Measurements from ENCODE around the gene C11orf68.

DNA sequence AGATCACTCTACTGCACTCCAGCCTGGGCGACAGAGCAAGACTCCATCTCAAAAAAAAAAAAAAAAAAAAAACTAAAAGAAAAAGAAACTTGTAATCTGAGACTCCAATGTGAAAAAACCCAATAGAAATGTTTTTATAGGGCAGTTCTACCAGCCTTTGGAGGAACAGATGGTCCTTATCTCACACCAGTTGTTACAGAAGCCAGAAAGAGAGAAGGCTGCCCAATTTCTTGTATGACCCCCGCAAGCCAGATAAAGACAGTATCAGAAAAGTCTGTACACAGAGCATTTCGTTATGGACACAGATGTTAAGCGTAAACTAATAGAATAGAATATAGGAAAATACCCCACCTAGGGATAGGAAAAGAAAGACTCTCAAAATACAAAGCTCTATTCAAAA, 15.2 kb upstream of the C11orf68 start:
- TF ChIP-seq, protein P1, sequence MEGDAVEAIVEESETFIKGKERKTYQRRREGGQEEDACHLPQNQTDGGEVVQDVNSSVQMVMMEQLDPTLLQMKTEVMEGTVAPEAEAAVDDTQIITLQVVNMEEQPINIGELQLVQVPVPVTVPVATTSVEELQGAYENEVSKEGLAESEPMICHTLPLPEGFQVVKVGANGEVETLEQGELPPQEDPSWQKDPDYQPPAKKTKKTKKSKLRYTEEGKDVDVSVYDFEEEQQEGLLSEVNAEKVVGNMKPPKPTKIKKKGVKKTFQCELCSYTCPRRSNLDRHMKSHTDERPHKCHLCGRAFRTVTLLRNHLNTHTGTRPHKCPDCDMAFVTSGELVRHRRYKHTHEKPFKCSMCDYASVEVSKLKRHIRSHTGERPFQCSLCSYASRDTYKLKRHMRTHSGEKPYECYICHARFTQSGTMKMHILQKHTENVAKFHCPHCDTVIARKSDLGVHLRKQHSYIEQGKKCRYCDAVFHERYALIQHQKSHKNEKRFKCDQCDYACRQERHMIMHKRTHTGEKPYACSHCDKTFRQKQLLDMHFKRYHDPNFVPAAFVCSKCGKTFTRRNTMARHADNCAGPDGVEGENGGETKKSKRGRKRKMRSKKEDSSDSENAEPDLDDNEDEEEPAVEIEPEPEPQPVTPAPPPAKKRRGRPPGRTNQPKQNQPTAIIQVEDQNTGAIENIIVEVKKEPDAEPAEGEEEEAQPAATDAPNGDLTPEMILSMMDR (IDR thresholded peaks at IDR 0.05), result no peak
- TF ChIP-seq, protein P2, sequence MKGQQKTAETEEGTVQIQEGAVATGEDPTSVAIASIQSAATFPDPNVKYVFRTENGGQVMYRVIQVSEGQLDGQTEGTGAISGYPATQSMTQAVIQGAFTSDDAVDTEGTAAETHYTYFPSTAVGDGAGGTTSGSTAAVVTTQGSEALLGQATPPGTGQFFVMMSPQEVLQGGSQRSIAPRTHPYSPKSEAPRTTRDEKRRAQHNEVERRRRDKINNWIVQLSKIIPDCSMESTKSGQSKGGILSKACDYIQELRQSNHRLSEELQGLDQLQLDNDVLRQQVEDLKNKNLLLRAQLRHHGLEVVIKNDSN (CRISPR knock-in tag; IDR thresholded peaks at IDR 0.05), result no peak
- TF ChIP-seq, protein P3, sequence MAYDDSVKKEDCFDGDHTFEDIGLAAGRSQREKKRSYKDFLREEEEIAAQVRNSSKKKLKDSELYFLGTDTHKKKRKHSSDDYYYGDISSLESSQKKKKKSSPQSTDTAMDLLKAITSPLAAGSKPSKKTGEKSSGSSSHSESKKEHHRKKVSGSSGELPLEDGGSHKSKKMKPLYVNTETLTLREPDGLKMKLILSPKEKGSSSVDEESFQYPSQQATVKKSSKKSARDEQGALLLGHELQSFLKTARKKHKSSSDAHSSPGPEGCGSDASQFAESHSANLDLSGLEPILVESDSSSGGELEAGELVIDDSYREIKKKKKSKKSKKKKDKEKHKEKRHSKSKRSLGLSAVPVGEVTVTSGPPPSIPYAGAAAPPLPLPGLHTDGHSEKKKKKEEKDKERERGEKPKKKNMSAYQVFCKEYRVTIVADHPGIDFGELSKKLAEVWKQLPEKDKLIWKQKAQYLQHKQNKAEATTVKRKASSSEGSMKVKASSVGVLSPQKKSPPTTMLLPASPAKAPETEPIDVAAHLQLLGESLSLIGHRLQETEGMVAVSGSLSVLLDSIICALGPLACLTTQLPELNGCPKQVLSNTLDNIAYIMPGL (CRISPR knock-in tag; IDR thresholded peaks at IDR 0.05), result no peak
- TF ChIP-seq, protein P4, sequence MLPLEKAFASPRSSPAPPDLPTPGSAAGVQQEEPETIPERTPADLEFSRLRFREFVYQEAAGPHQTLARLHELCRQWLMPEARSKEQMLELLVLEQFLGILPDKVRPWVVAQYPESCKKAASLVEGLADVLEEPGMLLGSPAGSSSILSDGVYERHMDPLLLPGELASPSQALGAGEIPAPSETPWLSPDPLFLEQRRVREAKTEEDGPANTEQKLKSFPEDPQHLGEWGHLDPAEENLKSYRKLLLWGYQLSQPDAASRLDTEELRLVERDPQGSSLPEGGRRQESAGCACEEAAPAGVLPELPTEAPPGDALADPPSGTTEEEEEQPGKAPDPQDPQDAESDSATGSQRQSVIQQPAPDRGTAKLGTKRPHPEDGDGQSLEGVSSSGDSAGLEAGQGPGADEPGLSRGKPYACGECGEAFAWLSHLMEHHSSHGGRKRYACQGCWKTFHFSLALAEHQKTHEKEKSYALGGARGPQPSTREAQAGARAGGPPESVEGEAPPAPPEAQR (CRISPR knock-in tag; IDR thresholded peaks at IDR 0.05), result no peak
- TF ChIP-seq NFE2L1 (CRISPR knock-in tag; IDR thresholded peaks at IDR 0.05), result no peak
- TF ChIP-seq, protein P5, sequence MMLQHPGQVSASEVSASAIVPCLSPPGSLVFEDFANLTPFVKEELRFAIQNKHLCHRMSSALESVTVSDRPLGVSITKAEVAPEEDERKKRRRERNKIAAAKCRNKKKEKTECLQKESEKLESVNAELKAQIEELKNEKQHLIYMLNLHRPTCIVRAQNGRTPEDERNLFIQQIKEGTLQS (CRISPR knock-in tag; conservative IDR thresholded peaks at IDR 0.05), result no peak
